Prostate gland (tissue), 2 donors: ENCODE results near the gene RWDD2A.

Source experiments
- CTCF ChIP-seq, 4 experiments: fragments of 200-600 bp in 2 of 4; fragments of 450-650 bp in 2 of 4; sonication (generic) in 2 of 4; IDR thresholded peaks; 1 replicate in 3 of 4; 2 replicates in 1 of 4; pipeline ENCODE4 v1.5.1; 2016 to 2019; ENCODE audit warnings: antibody characterized with exemption in 4 of 4, mild to moderate bottlenecking in 2 of 4, moderate library complexity in 2 of 4
- POLR2AphosphoS5 ChIP-seq: sonication (generic); formaldehyde crosslinking; IDR thresholded peaks from one replicate; pipeline ENCODE4 v1.6.1; 2017; ENCODE audit warnings: antibody characterized with exemption

GRCh38 chr6:83160167-83160566, 33.0 kb upstream of the RWDD2A start:
- TF ChIP-seq CTCF (IDR thresholded peaks at IDR 0.05) (no peak), POLR2AphosphoS5 (no peak)
